Fibroblast of lung (primary cell): ENCODE measurements around the gene DTX3L. TPM values are rescaled to one million over a fixed set of nuclear protein-coding genes. Genes with fewer than 3 reads are reported as not detected.

ENCODE experiments used
- DNase-seq, 2 donors: peaks; one replicate each; pipeline versions ENCODE4 v3.0.0 to v3.0.0-alpha.2; 2010; ENCODE audit warnings: low read depth in 2 of 2
- H2AFZ ChIP-seq: 2 replicates; pipeline ENCODE4 v1.5.1; 2012; ENCODE audit warnings: low read length, control low read depth, inconsistent platforms
- H3K27ac ChIP-seq: 2 replicates; pipeline ENCODE4 v1.5.1; 2011; ENCODE audit warnings: low read length, control low read depth; ENCODE audit not compliant: insufficient read depth
- H3K27me3 ChIP-seq: 2 replicates; pipeline ENCODE4 v1.5.1; 2011; ENCODE audit warnings: mild to moderate bottlenecking, low read length; ENCODE audit not compliant: control insufficient read depth, insufficient read depth
- H3K36me3 ChIP-seq: 2 replicates; pipeline ENCODE4 v1.5.1; 2011; ENCODE audit warnings: low read length; ENCODE audit not compliant: control insufficient read depth, insufficient read depth
- H3K4me1 ChIP-seq: 2 replicates; pipeline ENCODE4 v1.5.1; 2011; ENCODE audit warnings: low read length; ENCODE audit not compliant: control insufficient read depth, insufficient read depth; ENCODE audit errors: extremely low read depth
- H3K4me2 ChIP-seq: 2 replicates; pipeline ENCODE4 v1.5.1; 2011; ENCODE audit warnings: low read length, control low read depth; ENCODE audit not compliant: insufficient read depth; ENCODE audit errors: extremely low read depth
- H3K4me3 ChIP-seq, 4 experiments: fragments of 200-600 bp in 1 of 4; sonication (generic) in 1 of 4; replicated peaks in 1 of 4; 2 replicates each; pipeline ENCODE4 v1.5.1; 2011 to 2016; ENCODE audit warnings: low read length in 4 of 4, low read depth in 3 of 4, mild to moderate bottlenecking in 3 of 4, control low read depth in 2 of 4, inconsistent platforms in 1 of 4, mixed read lengths in 1 of 4; ENCODE audit not compliant: insufficient read depth in 1 of 4; ENCODE audit errors: control extremely low read depth in 1 of 4
- H3K79me2 ChIP-seq: 2 replicates; pipeline ENCODE4 v1.5.1; 2012; ENCODE audit warnings: mild to moderate bottlenecking, low read length, inconsistent platforms; ENCODE audit not compliant: control insufficient read depth, insufficient read depth
- H3K9ac ChIP-seq: 2 replicates; pipeline ENCODE4 v1.5.1; 2011; ENCODE audit warnings: mild to moderate bottlenecking, low read length, control low read depth; ENCODE audit not compliant: insufficient read depth
- H3K9me3 ChIP-seq: 2 replicates; pipeline ENCODE4 v1.5.1; 2012; ENCODE audit warnings: low read depth, low read length; ENCODE audit not compliant: control insufficient read depth, insufficient read depth
- H4K20me1 ChIP-seq: 2 replicates; pipeline ENCODE4 v1.5.1; 2011; ENCODE audit warnings: low read length; ENCODE audit not compliant: control insufficient read depth, insufficient read depth; ENCODE audit errors: extremely low read depth
- EZH2 ChIP-seq: IDR thresholded peaks from 2 replicates; pipeline ENCODE4 v1.5.1; 2012; ENCODE audit warnings: low read length, control low read depth, mild to moderate bottlenecking; ENCODE audit errors: missing control alignments
- polyA plus RNA-seq, 2 donors: library from polyadenylated mRNA; depleted of rRNA in 1 of 2; stranded (reverse) in 1 of 2; unstranded in 1 of 2; fragments of >200 nt; gene quantifications; 2 replicates each; pipeline ENCODE4 v1.2.1, GENCODE V29; 2011 to 2012; ENCODE audit warnings: missing spikeins in 1 of 2
- total RNA-seq: library from RNA; depleted of rRNA; stranded (reverse); fragments of >200 nt; gene quantifications from 2 replicates; pipeline ENCODE4 v1.2.1, GENCODE V29; 2014
- TF ChIP-seq, protein P1 (sequence below), 2 donors: IDR thresholded peaks in 1 of 2; conservative IDR thresholded peaks in 1 of 2; 1 replicate in 1 of 2; 2 replicates in 1 of 2; pipeline ENCODE4 v1.5.1; 2011 to 2012; ENCODE audit warnings: low read length in 2 of 2, control low read depth in 1 of 2, inconsistent platforms in 1 of 2, low read depth in 1 of 2, mild to moderate bottlenecking in 1 of 2

DTX3L gene
- total and polyA plus RNA-seq, 2 donors (not counting 1 experiment from before 2014, with no cell fraction given) = 15.9 to 31.9 TPM

DNA sequence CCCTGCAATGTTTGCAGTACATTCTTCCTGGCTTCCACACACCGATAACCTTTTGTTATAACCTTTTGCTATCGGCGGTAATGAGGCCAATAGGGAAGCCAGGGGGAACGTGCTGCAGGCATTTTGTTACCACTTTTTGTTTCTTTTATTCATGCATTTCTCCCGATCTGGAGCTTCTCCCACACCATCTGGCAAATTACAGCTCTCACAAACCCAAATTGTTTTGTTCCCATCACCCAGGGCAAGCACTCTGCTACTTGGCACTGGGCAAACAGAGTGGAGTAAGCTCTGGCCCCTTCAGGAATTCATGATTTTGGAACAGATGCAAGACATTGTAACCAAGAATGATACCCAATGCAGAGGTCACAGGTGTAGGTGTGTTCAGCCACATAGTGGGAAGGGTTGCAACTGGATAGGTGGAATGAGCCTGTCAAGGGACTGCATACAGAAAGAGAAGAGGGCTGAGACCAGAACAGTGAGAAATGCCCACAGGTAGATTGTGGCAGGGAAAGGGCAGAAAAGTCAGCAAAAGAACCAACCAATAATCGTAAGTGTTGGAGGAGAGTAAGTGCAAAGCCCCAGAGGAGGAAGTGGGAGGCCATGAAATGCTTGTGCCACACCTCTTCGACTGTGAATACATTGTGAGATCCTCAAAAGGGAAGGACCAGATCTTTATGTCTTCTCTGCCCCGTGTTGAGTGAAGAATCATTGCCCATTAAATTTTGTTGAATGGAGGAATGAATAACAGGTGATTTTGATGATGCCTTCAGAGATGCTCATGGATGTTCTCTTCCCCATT is 59.1 kb downstream of the DTX3L start:
- Histone ChIP-seq H3K9ac (no peak overlapping the region), H3K27me3 (peaks cover 15% of the 10 kb centered on the region), H2AFZ (no peak overlapping the region), H3K4me2 (no peak overlapping the region), H3K79me2 (no peaks in the 10 kb centered on the region), H4K20me1 (no peaks in the 10 kb centered on the region), H3K27ac (no peak overlapping the region), H3K36me3 (no peaks in the 10 kb centered on the region), H3K9me3 (no peaks in the 10 kb centered on the region), H3K4me1 (no peaks in the 10 kb centered on the region), H3K4me3 (no peak overlapping the region)
- no peak for DNase-seq
- TF ChIP-seq EZH2 = no peak
- TF ChIP-seq, protein P1, sequence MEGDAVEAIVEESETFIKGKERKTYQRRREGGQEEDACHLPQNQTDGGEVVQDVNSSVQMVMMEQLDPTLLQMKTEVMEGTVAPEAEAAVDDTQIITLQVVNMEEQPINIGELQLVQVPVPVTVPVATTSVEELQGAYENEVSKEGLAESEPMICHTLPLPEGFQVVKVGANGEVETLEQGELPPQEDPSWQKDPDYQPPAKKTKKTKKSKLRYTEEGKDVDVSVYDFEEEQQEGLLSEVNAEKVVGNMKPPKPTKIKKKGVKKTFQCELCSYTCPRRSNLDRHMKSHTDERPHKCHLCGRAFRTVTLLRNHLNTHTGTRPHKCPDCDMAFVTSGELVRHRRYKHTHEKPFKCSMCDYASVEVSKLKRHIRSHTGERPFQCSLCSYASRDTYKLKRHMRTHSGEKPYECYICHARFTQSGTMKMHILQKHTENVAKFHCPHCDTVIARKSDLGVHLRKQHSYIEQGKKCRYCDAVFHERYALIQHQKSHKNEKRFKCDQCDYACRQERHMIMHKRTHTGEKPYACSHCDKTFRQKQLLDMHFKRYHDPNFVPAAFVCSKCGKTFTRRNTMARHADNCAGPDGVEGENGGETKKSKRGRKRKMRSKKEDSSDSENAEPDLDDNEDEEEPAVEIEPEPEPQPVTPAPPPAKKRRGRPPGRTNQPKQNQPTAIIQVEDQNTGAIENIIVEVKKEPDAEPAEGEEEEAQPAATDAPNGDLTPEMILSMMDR (conservative IDR thresholded peaks at IDR 0.05 in 1 of 2, IDR thresholded peaks at IDR 0.05 in 1 of 2; ENCODE audit: low read depth in 1 of 2, low read length in 2 of 2) = no peak

Other genes starting within 250 kb of the DTX3L start
- 7.9 and 16.2 TPM in 2 replicates for gene CSTA, start 239.1 kb upstream of the DTX3L start, total RNA-seq
- gene CSTA, start 239.1 kb upstream of the DTX3L start, polyA plus RNA-seq = 0.61 and 1.1 TPM in 2 replicates
- 30.9 and 57.8 TPM in 2 replicates for gene MIX23, start 181.1 kb upstream of the DTX3L start, total RNA-seq
- gene MIX23, start 181.1 kb upstream of the DTX3L start, polyA plus RNA-seq = 22.3 and 26.7 TPM in 2 replicates
- gene FAM162A, start 180.2 kb upstream of the DTX3L start, total RNA-seq = 16.7 and 16.9 TPM in 2 replicates
- gene FAM162A, start 180.2 kb upstream of the DTX3L start, polyA plus RNA-seq = 37.0 and 47.6 TPM in 2 replicates
- gene WDR5B, start 148.3 kb upstream of the DTX3L start, total RNA-seq = 5.4 and 6.6 TPM in 2 replicates
- gene WDR5B, start 148.3 kb upstream of the DTX3L start, polyA plus RNA-seq = 5.5 and 7.2 TPM in 2 replicates
- gene KPNA1, start 49.4 kb upstream of the DTX3L start, total RNA-seq = 21.3 and 23.9 TPM in 2 replicates
- gene KPNA1, start 49.4 kb upstream of the DTX3L start, polyA plus RNA-seq = 54.5 and 56.0 TPM in 2 replicates
- 44.2 and 56.0 TPM in 2 replicates for gene PARP9, start within 50 bp of the DTX3L start, total RNA-seq
- gene PARP9, start within 50 bp of the DTX3L start, polyA plus RNA-seq = 39.2 and 50.0 TPM in 2 replicates
- gene PARP15, start 13.3 kb downstream of the DTX3L start, total RNA-seq = 0.26 and 1.2 TPM in 2 replicates
- gene PARP15, start 13.3 kb downstream of the DTX3L start, polyA plus RNA-seq = 0.62 and 0.70 TPM in 2 replicates
- gene PARP14, start 116.5 kb downstream of the DTX3L start, total RNA-seq = 71.7 and 78.3 TPM in 2 replicates
- gene PARP14, start 116.5 kb downstream of the DTX3L start, polyA plus RNA-seq = 27.1 and 35.6 TPM in 2 replicates
- 12.4 and 14.4 TPM in 2 replicates for gene HSPBAP1, start 229.5 kb downstream of the DTX3L start, total RNA-seq
- gene HSPBAP1, start 229.5 kb downstream of the DTX3L start, polyA plus RNA-seq = 5.2 and 5.4 TPM in 2 replicates
- 19.3 and 20.6 TPM in 2 replicates for gene SLC49A4, start 230.7 kb downstream of the DTX3L start, total RNA-seq
- gene SLC49A4, start 230.7 kb downstream of the DTX3L start, polyA plus RNA-seq = 14.5 and 15.0 TPM in 2 replicates